NCI-H2107 treated with DMSO at 0.1 percent for 48 hours (cell line): ENCODE results near the gene SYT9.

Source experiments
- DNase-seq: peaks from one replicate; lab custom pipeline; 2025; ENCODE audit not compliant: unreplicated experiment; lab: John Stamatoyannopoulos, UW

SYT9 gene

GRCh38 chr11:7272373-7272772 lies 20.7 kb downstream of the SYT9 start:
- no peak for DNase-seq

DNA sequence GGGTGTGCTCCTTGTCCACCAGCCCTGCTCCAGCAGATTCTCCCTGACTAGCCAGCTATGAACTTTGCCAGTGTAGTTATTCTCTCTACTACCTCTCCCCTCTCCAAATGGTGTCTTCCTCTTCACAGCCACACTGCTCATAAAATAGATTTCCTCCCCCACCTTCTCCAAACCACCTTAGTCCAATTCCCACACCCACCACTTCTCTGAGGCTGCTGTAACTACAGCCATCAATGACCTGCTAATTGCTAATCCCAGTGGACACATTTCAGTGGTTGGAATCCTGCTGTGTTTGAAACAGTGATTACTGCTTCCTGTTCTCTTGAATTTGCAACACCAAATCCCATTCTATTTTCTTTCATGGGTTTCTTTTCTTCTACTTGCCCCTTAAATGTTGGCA lies 23.4 kb downstream of the SYT9 start:
- DNase-seq = no peak

GRCh38 chr11:7278314-7278917 lies 26.7 kb downstream of the SYT9 start:
- DNase-seq = no peak

DNA sequence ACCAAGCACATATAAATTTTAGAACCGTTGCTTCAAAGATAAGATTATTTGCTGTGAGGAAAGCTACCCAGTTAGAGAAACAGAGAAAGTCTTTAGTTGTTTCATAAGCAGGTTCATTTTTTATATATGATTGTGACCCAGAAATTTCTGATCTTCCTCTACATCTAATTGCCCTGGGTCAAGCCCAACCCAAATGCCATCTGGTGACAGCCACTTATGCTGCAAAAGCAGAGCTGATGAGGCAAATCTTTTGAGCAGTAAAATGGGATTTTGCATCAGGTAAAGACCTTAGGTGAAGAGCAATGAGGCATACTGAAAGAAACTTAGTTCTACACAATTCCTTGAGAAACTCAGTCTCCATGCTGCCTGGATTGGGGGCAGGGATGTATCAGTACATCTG lies 28.0 kb downstream of the SYT9 start:
- no peak for DNase-seq

- DNase-seq = no peak
Measured at GRCh38 chr11:7281079-7281478, 29.4 kb downstream of the SYT9 start.

DNA sequence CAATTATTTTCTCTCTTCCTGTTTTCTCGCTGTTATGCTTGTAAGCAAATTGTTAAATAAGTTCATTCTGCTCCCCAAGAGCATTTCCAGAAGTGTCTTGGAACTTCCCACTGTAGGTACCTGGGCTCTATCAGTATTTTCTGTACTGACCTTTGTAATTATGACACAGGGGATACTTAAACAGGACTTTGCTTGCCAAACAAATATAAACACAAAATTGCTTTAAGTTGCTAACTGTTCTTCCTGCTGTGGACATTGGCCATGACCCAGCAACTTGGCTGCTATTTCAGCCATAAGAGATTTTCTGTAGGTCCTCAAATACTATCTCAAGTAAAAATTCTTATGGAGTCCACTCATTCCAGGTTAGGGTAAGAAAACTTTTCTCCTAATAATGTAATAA lies 30.1 kb downstream of the SYT9 start:
- DNase-seq = no peak

GRCh38 chr11:7286178-7286577 lies 34.5 kb downstream of the SYT9 start:
- DNase-seq = no peak

- no peak for DNase-seq
Measured at GRCh38 chr11:7291100-7291829, 39.6 kb downstream of the SYT9 start.

DNA sequence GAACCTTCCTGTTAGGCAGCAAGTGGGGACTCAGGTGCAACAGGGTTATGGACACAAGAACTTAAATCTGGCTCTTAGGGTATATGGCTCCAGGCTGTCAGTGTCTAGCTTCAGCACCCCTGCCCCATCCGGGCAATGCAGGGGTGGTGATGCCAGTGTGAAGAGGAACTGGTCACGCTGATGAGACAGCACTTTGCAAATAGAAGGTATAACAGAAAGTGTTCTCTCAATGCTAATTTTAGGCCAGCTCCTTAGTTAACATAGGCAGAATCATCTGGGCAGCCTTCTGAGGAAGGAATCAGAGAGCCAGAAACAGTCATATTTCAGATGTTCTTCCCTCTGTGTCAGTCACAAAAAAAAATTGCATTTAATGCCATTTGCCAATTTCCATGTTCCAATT lies 41.2 kb downstream of the SYT9 start:
- DNase-seq = no peak

- no peak for DNase-seq
Measured at GRCh38 chr11:7299393-7299792, 47.7 kb downstream of the SYT9 start.

DNA sequence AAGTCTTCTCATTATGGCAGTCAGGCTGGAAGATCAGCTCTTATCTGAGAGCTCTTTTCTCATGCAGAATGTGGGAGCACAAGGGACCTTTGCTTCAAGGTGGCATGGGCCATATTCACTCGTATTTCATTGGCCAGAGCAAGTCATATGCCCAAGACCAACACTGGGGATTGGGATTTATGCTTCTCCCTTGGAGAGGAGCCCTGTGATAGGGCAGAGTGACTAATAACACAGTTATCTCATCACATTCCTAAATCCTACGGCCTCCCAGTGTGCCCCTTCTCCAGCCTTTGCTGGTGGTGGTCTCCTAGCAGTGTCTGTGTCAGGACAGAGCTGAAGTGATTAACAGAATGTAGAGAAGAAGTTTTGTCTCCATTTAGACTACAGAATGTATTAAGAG lies 48.6 kb downstream of the SYT9 start:
- DNase-seq = no peak

DNA sequence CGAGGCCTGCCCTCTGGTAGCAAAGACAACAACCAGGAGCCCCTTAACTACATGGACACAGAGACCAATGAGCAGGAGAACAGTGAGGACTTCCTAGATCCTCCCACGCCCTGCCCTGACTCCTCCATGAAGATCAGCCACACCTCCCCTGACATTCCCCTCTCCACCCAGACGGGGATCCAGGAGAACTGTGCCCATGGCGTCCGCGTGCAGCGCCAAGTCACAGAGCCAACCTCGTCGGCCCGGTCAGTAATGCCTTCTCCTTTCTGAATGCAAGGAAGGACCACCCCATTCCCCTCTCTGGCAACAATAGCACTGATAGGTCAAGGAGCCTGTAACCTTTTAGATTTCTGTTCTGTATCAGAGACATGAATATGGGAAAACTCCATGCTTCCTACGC lies 51.4 kb downstream of the SYT9 start:
- DNase-seq = no peak

DNA sequence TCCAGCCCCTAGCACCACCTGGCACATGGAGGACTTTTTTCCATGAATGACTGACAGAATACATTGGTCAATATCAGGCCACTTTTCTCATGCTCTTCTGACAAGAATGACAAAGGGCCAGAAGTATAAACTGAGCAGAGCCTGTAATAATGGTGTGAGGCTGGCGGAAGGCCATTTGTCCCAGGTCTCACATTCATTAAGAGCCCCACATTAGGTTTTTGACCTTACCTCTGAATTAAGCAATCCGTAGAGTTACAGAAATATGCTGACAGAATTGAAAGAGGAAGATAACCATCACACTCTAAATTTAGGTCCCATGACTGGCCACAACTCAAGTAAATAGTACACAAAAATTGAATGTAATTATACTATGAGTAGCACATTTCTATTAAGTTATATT lies 55.2 kb downstream of the SYT9 start:
- no peak for DNase-seq

- DNase-seq = no peak
Measured at GRCh38 chr11:7307836-7308235, 56.1 kb downstream of the SYT9 start.

GRCh38 chr11:7311903-7312302 lies 60.2 kb downstream of the SYT9 start:
- no peak for DNase-seq

DNA sequence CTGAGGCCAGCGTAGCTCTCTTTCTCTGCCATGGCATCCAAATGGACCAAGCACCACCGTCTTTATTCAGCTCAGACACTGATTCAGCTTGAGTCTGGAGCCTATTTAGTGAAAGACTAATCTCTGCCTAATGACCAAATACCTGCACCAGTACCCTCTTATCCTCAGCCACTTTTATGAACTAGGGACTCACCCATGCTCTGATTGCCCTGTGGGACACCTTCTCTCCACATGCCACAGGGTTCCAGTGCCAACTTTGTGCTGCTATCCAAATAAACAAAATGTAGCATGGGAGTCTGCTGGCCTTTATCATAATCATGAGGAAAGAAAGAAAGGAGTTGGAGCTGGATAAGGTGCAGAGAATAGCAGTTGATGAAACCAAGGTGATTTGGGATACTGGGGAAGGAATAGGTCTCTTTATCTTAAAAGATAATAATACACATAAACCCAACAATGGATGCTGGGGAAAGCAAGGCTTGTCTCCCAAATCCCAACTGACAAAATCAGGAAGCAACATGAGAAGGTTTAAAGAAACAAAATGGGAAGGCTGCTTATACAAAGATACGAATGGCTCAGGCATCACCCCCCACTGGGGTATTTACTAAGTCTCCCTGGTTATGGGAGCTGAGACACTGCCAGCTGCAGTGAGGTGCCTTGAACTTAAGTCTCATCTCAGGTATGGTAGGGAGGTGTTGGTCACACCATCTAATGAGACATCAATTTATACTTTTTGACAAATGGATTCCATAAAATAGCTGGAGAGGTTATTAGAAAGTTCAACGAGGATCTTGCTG lies 63.3 kb downstream of the SYT9 start:
- no peak for DNase-seq

DNA sequence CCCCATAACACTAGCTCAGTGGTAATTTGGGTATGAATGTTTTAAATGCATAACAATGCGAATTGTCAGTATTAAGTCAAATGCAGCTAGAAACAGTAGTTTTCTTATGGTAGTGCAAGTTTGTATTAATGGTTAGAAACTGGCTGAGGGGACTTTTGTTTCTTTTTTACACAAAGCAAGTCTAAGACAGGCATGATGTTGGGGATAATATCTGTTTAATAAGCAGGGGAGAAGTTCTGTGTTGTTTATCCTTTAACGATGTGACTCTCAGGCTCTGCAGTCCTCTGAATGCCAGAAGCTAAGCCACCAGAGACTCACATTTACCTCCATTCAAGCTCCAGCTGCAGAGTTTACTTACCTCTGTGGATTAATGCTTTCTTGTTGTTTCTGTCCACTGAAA lies 67.8 kb downstream of the SYT9 start:
- DNase-seq = no peak

DNA sequence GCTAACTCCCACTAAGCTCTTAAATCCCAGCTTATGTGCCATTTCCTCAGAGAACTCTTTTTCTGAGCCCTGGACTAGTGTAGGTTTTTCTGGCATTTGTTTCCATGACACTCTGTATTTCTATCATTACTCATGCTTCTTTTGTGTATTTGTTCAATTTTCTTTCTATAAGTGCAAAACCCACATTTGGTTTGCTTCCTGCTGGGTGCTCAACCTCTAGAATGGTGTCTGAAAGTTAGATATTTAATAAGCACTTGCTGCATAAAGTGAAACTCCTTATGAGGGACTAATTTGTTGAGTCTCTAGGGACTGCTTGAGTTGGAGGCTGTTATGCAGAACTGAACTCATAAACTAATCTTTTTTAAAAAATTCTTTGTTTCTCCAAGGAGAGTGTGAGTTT lies 68.6 kb downstream of the SYT9 start:
- DNase-seq = no peak

- no peak for DNase-seq
Measured at GRCh38 chr11:7321473-7322450, 70.1 kb downstream of the SYT9 start.

DNA sequence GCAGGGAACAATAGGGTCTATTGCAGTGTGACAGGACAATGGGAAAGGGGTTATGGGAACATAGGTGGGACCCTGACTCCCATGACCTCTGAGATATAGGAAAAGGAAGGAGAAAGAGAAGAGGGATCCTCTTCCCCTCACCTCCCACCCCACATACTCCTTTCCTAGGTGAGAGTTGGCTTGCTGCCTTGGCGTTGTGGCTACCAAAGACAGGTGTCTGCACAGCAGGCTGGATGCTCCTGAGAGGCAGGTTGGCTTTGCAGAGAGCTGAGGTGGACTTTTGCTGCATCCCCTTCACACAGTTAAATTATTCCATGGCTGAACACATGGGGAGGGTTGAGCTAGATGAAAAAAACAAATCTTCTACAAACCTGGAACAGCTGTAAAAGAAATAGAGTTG lies 80.7 kb downstream of the SYT9 start:
- no peak for DNase-seq

- no peak for DNase-seq
Measured at GRCh38 chr11:7332962-7333361, 81.3 kb downstream of the SYT9 start.
